Measurements from ENCODE around the gene BTBD2.

The BTBD2 gene

DNA sequence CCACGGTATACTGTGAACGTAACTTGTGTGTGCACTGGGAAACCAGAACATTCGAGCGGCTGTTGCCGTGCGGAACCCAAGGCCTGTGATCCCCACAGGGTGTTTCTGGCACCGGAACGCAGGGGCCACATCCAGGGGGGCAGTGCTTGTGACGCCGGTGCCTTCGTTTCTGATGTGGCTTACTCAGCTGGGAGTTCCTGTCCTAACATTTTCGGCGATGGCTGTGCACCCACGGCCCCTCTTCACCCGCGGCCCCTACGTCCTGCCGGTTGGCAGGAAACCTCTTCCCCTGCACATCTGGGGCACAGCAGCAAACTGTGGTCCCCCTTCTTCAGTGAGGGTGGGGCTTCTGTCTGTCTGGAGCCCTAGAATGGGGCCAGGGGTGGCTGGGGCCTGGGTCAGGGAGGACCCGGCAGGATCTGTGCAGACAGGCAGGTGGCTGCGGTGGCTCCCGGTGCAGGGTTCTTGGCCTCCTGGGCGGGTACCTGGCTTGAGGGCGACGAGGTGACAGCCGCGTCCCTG is 48.4 kb downstream of the BTBD2 start:
- no peak for DNase-seq (ENCODE audit: low read depth in 1 of 2, low spot score in 1 of 2)

DNA sequence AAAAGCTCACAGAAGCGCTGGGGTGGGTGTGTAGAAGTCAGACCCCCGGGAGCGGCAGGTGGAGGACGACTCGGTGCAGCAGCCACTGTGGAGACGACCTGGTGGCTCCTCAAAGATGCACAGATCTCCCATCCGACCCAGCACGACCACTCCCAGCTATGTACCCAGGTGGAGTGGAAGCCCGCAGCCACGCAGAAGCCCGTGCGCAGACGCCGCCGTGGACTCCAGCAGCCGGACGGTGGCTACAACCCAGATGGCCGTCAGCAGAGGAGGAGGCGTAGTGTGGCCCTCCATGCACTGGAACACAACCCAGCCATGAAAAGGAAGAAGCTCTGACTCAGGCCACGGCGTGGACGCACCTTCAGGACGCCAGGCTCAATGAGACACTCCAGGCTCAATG is 52.8 kb downstream of the BTBD2 start:
- no peak for DNase-seq (ENCODE audit: low read depth in 1 of 2, low spot score in 1 of 2)

DNA sequence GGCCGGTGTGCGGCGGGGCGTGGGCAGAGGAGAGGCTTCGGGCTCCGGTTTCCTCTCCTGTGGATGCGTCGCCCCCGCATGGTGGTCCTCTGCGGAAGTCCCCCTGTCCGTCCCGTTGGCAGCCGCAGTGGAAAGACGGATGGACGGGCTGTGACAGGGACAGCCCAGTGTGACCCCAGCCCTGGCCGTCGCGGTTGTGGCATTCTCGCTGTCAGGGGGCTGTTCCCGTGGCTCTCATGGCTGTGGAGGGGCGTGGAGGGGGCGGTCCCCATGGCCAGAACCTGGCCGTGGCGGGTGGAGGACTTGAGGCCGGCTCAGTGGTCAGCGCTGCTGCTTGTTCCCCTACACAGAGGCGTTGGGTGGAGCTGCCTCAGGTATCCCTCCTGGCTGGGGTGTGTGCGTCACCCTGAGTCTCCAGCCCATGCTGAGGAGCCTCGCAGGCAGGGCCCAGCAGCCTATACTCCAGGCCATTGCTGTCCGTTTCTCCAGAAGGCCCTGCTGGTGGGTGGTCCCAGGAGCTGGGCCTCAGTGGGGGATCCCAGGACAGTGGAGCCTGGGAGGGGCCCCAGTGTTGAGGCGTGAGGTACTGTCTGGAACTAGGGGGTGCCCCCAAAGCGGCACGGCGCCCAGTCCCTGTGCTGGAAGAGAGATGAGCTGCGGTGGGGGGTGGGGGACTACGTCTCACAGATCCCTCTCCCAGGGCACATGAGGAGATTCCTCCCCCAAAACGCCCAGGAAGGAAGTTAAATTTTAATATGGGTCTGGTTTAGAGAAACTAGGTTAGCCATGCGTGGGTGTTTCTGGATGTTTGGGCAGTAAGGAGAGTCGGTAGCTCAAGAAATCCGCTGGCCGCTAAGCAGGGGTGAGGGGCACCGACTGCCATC is 54.3 kb downstream of the BTBD2 start:
- no peak for DNase-seq (ENCODE audit: low read depth in 1 of 2, low spot score in 1 of 2)

DNA sequence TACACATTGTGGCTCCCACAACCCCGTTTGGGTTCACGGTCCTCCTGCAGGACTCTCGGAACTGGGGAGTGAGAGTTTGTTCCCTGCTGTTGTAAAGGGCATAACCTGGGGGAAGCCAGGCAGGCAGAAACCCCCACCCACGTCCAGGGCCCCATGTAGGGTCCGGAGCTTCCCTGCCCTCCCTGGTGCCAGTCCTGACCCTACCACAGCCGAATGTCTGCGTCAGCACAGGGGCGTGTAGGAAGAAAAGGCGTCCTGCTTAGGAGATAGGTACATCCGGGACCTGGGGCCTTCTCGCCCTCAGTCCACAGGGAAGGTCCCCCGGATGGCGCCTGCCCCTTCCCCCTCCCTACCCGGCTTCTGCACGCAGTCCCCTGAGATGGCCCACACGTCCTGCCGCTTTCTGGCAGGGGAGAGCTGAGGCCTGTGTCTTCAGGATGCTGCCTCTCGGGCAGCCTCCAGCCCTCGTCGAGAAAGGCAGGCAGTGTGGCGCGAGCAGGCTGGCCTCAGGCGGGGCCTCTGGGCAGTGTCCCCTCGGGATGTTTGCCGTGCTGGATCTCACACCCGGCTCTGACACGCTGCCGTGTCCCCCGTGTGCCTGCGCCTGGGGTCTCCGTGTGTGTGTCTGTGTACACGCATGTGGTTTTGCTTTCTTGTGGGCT is 55.5 kb downstream of the BTBD2 start:
- DNase-seq (ENCODE audit: low read depth in 1 of 2, low spot score in 1 of 2) = no peak

DNA sequence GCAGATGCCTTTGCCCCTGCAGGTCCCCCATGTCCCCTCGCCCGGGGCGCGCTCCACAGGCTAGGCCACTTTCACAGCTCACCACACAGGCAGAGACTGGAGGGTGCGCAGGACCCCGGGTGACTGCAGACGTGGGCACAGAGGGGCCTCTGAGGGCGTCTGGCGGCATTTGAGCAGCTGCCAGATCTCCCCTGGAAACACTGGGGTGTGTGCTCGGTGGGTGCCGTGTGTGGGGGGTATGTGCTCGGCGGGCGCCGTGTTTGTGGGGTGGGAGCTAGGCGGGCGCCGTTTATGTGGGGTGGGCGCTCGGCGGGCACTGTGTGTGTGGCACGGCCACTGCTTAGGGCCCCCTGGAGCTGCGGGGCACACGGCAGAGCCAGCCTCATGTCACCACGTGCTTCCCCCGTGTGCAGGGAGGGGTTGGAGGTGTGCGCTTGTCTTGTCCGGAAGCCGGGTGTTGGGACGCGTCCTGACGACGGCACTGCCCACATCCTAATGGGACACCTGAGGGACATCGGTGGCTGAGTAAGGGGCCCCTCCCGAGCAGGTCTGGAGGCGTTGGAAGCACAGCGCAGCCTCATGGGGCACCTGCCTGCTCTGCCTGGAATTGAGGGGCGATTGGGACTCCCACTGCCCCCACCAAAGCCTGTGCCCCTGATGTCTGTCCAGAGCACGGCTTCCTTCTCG is 57.8 kb downstream of the BTBD2 start:
- no peak for DNase-seq (ENCODE audit: low read depth in 1 of 2, low spot score in 1 of 2)

- DNase-seq (ENCODE audit: low read depth in 1 of 2, low spot score in 1 of 2) = no peak
Measured at GRCh38 chr19:1956868-1957492, 58.5 kb downstream of the BTBD2 start.

- no peak for DNase-seq (ENCODE audit: low read depth in 1 of 2, low spot score in 1 of 2)
Measured at GRCh38 chr19:1956122-1956494, 59.4 kb downstream of the BTBD2 start.

- DNase-seq (ENCODE audit: low read depth in 1 of 2, low spot score in 1 of 2) = no peak
Measured at GRCh38 chr19:1955171-1956121, 60.1 kb downstream of the BTBD2 start.

GRCh38 chr19:1954532-1954933 is 61.0 kb downstream of the BTBD2 start:
- no peak for DNase-seq (ENCODE audit: low read depth in 1 of 2, low spot score in 1 of 2)

- no peak for DNase-seq (ENCODE audit: low read depth in 1 of 2, low spot score in 1 of 2)
Measured at GRCh38 chr19:1953441-1954094, 61.9 kb downstream of the BTBD2 start.

DNA sequence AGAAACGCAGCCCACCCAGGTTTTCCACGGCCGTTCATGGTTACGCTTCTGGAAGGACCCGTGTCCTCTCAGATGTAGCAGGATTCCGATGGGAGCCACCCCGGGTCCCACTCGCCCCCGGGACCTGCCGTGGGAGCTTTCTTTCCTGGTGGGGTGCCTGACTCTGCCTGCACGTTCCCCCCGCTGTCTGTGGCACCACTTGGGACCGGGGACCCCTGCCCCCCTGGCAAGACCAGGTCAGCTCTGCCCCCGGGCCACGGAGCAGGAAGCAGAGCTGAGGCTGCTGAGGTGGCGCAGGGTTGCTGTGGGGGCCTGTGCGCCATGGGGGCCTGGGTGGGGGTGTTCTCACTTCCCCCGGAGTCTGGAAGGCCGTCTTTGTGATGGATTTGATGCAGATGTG is 62.5 kb downstream of the BTBD2 start:
- no peak for DNase-seq (ENCODE audit: low read depth in 1 of 2, low spot score in 1 of 2)

GRCh38 chr19:1952635-1953034 is 62.9 kb downstream of the BTBD2 start:
- no peak for DNase-seq (ENCODE audit: low read depth in 1 of 2, low spot score in 1 of 2)

GRCh38 chr19:1950640-1951039 is 64.9 kb downstream of the BTBD2 start:
- DNase-seq (ENCODE audit: low read depth in 1 of 2, low spot score in 1 of 2) = no peak

DNA sequence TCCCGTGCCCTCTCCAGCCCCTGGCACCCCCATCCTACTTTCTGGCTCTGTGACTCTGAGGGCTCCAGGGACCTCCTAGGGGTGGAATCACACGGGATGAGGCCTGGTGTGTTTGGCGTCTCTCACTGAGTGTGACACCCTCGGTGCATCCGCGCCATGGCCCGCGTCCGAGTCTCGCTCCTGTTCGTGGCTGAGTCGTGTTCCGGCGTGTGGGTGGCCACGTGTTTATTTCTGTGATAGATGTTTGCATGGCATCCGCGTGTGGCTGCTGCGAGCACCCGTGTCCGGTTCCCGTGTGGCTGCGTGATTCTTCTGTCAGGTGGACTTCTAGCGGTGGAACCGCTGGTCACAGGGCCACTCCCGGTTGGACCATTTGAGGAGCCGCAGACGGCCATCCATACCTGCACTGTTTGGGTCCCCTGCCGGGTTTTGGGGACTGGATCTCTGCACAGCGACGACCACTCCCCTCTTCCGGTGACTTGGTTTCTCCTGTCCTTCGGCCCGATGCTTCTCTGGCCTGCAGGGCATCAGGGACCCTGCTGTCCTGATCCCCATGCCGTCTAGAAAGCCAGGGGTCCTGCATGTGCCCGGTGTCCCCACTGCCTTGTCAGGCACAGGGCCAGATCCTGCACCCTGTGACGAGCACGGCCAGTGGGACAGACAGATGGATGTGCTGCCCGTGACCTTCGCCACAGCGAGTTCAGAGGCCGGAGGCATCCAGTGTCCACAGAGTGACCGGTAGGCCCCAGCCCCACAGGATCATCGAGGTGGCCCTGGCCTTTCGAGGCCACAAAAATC is 66.0 kb downstream of the BTBD2 start:
- no peak for DNase-seq (ENCODE audit: low read depth in 1 of 2, low spot score in 1 of 2)

DNA sequence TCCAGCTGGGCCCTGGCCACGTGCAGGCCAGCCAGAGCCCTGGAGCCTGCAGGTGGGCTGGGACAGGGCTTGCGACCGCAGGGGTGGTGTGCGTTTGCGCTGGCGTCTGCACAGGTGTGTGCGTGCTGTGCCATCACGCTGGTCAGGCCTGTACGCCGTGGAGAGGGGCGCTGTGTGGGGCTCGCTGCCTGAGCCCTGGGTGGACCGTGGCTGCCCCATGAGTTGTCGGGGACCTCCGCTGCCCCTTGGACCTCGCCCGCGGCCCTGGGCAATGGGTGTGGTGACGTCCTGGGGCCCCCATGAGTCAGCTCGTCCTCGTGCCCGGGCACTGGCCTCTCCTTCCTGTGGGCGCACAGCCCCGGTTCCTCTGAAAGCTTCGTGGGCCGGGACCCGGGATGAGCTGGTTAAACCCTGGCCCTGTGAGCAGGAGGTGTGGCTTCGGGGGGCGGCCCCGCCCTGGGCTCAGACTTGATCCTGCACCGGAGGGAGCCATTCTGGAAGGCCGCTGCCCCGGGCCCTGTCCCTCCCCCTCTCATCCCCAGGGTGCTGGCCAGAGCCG is 67.8 kb downstream of the BTBD2 start:
- DNase-seq (ENCODE audit: low read depth in 1 of 2, low spot score in 1 of 2) = no peak

DNA sequence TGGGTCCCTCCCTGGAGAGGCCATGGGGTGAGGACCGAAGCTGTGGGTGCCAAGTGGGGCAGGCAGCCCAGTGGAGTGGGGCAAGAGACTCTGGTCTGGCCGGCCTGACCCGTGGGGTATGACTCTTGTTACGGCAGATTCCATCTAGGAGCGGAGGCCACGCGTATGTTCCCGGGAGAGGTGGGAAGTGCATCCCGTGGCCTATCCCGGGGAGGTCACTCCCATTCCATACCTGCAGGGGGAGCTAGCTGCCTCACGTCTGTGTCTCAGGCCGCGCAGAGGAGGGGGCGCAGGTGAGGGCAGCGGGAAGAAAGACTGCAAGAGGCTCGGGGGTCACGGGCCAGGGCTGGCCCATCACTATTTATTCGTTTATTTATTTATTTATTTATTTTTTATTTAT is 69.6 kb downstream of the BTBD2 start:
- no peak for DNase-seq (ENCODE audit: low read depth in 1 of 2, low spot score in 1 of 2)

DNA sequence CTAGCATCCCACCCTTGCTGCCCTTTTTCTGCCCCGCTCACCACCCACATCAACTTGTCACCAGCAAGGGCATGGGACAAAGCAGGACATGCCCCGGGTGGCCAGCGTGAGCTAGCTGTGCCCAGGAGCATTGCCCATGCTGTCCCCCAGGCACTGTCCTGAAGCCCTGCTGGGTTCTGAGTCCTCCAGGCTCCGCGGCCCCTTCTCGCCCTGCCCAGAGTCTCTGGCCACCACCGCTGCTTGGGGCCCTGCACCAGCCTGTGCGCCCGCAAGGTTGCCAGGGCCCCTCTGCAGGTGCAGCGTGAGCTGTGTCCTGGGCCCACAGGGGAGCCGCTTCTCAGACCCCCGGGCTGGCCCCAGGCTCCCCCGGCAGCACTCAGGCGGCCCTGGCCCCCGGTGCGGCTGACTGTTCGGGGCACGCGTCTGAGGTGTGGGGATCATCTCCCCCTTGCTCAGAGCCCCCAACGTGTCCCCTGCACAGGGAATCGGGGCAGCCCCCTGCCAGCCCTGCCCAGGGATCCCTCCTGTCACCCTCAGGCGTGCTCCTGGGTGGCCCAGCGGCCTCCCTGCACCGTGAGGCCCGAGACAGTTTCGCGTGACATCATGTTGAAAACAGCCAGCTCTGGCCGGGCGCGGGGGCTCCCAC is 70.5 kb downstream of the BTBD2 start:
- DNase-seq (ENCODE audit: low read depth in 1 of 2, low spot score in 1 of 2) = no peak
